HG03103 (cell line): Measurements from ENCODE around the gene AARS1.
A peak's percentile ranks its signal among the peaks of the same experiment; 100 is the strongest.
"Not testable (repeated sequence)": the region's sequence is repeated elsewhere in the genome, so short reads cannot be mapped to it uniquely, and the experiment has no call there.

Source experiments
- ATAC-seq: cut with Tn5 transposase; IDR thresholded peaks from one replicate; pipeline ENCODE4 v1.9.1; 2021; ENCODE audit warnings: low read depth; ENCODE audit not compliant: unreplicated experiment

The AARS1 gene

DNA sequence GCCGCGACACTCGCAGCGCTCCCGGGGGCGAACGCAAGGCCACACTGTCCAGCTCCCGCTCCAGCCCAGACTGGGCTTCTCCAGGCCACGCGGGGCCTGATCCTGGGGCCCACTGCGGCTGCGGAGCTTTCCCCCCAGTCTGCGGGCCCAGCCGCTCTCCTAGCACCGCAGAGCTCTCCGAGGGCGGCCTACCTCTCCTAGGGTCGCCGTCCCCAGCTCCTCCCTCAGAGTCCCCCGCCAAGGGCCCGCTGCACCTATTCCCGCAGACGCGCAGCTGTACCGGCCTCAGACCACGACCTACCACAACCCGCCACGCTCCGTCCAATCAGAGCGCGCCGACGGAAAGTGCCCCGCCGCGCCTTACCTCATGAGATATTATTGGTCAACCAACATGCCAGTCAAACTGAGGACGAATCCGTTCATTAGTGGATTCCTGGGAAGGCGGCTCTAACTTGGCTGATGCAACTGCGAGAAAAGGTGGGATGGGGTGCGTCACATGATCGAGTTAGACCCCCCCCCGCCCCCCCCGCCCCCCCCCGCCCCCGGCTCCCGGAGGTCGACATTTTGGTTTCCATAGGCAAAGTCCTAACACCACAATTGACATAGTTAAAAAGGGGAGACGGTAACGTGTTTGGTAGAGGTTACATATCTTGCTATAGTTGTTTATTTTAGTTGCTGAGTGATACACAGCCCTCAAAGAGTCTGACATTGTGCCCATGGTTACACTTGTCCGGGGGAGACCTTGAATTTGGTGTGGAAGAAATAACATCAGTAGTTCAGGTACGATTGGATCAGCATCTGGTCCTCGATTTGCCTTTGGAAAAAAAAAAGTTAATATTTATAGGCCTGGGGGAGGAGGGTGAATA, at the start of gene AARS1:
Gene AARS1 (minus strand): TSS at position 278 of the 866 bp plus-strand sequence. CDS start 6,743 bp downstream, outside the sequence.
- ATAC-seq = peak; percentile 97

DNA sequence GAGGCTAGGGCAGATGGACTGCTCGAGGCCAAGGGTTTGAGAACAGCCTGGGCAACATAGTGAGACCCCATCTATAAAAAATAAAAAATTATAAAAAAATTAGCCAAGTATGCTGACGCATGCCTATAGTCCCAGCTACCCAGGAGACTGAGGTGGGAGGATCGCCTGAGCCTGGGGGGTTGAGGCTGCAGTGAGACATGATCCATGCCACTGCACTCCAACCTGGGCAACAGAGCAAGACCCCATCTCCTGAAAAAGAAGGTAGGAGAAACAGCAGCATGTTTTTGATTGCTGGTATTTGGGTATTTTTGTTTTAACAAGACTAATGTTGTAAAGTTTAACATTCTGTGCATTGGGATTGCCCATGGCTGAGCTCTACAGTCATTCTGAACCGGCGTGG, 48.5 kb upstream of the AARS1 start:
- no peak for ATAC-seq

DNA sequence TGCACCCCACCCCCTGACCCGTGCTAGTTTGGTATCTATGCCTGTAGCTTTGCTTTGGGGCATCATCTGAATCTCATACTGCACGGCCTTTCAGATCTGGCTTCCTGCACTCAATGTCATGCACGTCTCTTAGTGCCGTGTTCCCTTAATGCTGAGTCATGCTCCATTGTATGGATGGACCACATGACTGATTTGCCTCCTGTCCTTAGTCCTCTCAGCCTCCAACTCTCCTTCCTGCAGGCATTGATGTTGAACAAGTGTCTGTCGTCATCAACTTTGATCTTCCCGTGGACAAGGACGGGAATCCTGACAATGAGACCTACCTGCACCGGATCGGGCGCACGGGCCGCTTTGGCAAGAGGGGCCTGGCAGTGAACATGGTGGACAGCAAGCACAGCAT, 43.4 kb upstream of the AARS1 start:
- ATAC-seq = not testable (repeated sequence)

DNA sequence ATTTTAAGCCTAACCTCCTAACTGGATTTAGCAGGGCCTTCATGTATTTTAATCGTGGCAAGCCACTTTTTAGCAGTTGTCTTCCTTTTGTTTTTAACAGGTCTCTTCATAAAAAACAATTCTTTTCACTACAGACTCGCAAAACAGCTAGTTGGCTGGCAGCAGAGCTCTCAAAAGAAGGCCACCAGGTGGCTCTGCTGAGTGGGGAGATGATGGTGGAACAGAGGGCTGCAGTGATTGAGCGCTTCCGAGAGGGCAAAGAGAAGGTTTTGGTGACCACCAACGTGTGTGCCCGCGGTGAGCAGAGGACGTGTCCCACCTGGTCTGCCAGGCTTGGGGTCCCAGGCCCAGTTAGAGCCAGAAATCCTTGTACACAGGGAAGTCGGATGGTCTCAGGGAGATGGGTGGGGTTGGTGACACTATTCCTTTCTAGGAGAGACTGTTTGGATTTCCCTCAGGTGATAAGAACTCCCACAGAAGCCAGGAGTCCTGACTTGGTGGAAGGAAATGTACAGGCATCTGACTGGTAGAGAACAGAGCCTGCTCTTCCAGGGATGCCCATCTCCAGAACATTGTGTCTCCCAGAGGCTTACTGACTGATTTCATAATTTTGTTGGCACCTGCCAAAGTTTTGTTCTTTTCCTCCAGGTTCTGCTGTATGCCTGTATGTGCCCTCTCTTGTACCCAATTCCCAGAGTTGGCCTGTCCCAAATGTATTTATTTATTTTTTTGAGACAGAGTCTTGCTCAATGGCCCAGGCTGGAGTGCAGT, 42.5 kb upstream of the AARS1 start:
- no peak for ATAC-seq

DNA sequence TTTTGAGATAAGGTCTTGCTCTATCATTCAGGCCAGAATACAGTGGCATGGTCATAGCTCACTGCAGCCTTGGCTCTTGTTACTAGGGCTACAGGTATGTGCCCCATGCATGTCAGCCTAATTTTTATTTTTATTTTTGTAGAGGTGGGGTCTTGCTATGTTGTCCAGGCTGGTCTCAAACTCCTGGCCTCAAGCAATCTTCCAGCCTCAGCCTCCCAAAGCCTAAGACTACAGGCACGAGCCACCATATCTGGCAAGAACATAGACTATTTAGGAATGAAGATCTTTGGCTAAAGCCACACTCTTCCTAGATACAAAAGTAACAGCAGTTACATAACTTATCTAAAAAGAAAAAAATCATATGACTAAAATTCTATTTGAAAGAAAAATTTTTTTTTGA, 41.8 kb upstream of the AARS1 start:
- ATAC-seq = no peak

DNA sequence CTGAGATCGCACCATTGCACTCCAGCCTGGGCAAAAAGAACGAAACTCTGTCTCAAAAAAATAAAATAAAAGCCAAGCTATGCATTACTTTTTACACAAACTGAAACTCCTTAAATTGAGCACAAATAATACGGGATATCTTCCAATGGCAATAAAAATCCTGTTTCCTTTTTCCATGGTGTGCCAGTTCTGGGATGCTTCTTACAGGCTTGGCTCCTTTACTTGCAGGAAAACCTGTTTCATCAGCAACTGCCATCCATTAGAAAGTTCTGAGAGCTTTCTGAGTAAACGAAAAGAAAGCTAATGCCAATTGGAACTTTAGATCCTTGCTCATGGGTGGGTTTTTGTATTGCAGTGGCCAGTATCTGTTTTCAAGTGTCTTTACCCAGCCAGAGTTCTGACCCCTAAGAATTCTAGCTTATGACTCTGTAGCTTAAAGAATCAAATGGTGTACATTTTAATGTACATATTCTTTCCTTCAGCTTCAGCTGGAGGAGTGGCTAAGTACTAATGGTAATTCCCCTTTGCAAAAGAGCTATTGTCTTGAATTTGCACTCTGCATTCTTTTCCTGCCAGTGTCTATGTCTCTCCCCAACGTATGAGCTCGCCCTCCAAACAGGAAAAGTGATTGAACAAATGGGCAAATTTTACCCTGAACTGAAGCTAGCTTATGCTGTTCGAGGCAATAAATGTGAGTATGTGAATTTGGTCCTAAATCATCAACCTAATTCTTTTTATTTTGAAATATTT, 35.9 kb upstream of the AARS1 start:
- no peak for ATAC-seq

DNA sequence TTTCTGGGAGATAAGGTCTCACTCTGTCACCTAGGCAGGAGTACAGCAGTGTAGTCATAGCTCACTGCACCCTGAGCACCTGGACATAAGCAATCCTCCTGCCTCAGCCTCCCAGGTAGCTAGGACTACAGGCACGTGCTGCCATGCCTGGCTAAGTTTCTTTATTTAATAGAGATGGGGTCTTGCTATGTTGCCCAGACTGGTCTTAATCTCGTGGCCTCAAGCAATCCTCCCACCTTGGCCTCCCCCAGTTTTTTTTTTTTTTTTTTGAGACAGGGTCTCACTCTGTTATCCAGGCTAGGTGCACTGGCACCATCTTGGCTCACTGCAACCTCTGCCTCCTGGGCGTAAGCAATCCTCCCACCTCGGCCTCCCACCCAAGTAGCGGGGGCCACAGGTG, 30.8 kb upstream of the AARS1 start:
- no peak for ATAC-seq

DNA sequence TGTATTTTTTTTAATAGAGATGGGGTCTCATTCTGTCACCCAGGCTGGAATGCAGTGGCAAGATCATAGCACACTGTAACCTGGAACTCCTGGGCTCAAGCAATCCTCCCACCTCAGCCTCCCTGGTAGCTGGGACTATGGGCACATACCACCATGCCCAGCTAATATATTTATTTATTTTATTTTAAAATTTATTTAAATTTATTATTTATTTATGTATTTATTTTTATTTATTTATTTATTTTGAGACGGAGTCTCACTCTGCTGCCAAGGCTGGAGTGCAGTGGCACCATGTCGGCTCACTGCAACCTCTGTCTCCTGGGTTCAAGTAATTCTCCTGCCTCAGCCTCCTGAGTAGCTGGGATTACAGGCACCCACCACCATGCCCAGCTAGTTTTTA, 18.4 kb upstream of the AARS1 start:
- not testable (repeated sequence) for ATAC-seq

DNA sequence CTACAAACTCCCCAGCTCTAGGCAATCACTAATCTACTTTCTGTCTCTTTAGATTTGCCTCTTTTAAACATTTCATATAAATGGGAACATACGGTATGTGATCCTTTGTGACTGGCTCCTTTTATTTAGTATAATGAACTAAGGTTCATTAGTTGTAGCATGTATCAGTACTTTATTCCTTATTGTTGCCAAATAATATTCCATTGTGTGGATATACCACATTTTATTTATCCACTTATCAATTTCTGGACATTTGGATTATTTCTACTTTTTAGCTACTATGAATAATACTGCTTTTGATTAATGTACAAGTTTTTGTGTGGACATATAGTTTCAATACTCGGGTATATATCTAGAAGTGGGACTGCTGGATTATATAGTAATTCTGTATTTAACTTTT, 17.6 kb upstream of the AARS1 start:
- ATAC-seq = no peak

DNA sequence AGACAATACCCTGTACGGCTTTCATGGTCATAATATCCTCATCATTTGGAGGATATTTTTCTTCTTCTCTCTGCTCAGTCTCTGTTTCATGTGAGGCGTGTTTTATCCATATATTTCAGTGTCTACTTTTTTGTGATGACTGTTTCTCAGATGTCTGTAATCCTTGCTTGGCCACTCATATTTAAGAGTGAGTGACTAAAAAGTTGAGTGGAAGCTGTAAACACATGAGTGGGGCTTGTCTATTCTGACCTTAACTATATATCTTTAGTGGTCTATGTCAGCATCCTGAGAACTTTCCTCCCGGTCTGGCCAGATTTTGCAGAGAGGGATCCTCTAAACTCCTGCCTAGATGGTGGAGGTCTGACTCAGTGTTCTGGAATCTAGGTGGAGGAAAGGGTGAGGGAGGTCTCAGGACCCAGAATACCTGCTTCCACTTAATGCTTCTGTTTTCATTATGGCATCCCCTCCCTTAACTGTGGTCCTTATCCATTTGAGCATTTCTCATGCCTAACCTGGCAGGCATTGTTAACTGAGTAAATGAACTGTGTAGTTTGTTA, 15.7 kb upstream of the AARS1 start:
- ATAC-seq = no peak

DNA sequence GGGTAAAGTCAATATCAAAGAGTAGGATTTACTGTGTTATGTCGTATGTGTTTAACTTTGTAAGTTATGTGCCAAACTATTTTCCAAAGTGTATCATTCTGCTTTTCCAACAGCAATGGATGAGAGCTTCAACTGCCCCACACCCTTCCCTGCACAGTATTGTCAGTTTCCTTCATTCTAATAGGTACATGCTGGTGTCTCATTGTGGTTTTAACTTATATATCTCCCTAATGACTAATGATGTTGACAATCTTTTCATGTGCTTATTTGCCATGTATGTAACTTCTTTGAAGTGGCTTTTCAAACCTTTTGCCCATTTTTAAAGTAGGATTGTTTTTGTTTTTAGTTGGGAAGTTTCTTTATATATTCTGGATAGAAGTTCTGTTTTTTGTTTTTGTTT, 13.4 kb upstream of the AARS1 start:
- no peak for ATAC-seq

DNA sequence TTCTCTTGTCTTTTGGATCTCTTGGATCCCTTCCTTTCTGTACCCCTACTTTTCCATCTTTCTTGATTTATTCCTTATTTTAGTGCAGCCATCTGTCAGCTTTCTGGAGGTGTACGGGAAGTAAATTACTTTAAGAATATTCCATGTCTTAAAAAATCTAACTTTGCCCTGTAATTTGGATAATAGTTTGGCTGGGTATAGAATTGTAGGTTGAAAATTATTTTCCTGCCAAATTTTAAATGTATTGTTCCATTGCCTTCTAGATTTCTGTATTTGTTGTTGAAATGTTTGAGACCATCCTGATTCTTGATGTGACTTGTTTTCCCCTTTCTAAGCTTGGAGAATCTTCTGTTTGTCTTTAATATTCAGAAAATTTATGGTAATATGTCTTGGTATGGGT, 11.8 kb upstream of the AARS1 start:
- ATAC-seq = no peak

DNA sequence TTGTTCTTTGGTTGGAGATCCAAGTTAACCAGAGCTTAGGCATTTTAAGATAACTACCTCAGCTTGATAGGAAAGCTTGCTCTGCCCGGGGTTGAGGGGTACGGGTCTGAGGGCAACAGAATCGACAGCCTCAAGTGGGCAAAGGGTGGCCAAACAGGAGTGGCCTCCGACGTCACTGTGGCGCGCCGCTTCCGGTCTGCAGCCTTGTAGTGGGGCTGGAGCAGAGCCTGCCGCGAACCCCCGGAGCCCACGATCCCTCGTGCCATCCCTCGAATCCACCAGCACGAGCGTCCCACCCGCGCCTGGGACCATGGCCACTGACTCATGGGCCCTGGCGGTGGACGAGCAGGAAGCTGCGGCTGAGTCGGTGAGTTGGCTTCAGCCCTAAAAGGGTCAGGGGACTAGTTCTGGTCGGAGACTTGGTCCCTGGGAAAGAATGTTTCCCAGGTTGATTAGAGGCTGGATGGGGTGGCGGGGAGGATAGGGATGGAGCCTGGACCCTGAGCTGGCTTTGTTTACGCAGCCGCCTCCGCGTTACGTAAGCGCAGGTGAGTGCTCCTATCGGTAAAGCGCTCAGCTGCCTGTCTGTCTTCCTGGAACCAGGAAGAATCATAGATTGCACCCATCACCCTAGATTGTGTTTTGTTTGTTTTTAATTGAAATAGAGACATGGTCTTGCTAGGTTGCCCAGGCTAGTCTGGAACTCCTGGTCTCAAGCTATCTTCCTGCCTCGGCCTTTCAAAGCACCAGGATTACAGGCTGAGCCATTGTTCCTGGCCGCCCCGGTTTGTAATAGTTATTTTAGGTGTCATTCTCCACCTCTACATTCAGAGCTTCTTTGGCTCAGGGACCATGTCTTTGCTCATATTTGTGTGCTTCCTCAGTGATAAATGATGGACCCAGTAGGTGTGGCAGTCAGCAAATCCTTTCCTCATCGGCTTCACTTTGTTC, 10.0 kb upstream of the AARS1 start, which contains the start of gene DDX19B:
Gene DDX19B (plus strand): TSS at position 199 of the 951 bp plus-strand sequence. CDS start 112 bp downstream, at position 311.
- ATAC-seq = peak; percentile 56

DNA sequence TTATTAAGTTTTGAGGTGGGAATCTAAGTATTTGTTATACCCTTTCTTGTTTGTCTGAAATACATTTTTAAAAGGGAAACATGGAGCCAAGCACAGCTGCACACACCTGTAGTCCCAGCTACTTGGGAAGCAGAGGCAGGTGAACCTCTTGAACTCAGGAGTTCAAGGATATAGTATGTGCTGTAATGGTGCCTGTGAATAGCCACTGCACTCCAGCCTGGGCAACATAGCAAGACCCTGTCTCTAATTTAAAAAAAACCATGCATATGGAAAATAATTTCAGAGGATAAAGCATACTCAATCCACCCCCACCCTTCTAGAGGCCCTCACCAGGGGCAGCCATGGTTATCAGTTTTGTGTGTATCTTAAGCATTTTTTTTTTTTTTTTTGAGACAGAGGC, 6.3 kb upstream of the AARS1 start:
- no peak for ATAC-seq

DNA sequence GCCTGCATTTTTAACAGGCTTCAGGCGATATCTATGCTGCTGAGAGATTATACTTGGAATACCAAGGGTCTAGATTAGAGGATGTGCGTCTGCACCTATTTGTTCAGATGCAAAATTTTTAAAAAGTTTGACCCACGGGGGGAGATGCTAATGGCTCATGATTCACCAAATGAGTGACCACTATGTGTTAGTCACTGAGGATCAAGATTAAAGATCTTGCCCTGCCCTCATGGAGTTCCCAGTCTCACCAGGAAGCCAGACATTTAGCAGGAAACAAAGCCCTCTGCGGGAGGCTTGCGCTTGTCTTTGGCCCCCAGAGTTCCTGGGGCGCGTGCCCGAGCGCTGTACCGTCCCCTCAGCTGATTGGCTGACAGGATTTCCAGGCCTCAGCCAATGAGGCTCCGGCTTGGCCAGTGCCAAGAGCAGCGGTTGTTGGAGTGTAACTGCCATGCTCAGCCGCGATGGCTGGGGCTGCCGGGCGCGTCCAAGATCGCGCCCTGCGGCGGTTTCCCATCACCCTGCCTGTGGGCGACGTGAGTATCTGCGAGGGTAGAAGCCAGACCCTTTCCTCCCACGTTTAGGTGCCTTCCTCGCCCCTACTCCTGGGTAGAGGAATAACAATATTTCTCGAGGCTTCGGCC, 5.2 kb upstream of the AARS1 start:
- no peak for ATAC-seq

DNA sequence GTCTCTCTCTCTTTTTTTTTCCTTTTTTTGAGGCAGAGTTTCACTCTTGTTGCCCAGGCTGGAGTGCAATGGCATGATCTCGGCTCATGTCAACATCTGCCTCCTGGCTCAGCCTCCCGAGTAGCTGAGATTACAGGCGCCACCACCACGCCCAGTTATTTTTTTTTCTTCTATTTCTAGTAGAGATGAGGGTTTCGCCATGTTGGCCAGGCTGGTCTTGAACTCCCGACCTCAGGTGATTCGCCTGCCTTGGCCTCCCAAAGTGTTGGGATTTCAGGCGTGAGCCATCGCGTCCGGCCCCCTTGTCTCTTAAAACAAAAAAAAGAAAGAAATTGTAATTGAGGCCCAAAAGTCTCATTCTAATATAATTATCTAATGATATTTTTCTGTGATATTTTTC, 2.8 kb upstream of the AARS1 start:
- not testable (repeated sequence) for ATAC-seq

DNA sequence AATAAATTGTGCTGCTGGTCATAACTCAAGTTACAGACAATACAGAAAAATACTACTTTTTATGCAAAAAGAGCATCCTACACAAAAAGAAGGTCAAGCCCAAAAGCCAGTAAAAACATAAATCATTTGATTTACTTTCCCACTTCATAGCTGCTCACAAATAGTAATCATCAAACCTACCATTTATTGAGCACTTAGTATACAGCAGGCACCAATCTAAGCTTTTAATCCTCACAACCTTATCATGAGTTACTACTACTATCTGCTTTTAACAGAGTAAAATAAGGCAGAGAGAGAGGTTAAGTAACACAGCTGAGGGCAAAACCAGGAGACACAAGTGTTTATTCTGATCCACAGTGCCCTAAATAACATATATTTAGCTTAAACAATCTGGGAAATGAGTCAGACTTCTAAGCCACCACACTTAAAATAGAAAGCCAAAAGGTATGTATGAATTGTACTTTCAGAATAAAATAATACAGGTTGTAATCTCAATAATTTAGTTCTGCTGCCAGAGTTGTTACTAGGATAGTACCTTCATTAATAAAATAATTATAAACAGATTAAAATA, 1.7 kb upstream of the AARS1 start:
- no peak for ATAC-seq

DNA sequence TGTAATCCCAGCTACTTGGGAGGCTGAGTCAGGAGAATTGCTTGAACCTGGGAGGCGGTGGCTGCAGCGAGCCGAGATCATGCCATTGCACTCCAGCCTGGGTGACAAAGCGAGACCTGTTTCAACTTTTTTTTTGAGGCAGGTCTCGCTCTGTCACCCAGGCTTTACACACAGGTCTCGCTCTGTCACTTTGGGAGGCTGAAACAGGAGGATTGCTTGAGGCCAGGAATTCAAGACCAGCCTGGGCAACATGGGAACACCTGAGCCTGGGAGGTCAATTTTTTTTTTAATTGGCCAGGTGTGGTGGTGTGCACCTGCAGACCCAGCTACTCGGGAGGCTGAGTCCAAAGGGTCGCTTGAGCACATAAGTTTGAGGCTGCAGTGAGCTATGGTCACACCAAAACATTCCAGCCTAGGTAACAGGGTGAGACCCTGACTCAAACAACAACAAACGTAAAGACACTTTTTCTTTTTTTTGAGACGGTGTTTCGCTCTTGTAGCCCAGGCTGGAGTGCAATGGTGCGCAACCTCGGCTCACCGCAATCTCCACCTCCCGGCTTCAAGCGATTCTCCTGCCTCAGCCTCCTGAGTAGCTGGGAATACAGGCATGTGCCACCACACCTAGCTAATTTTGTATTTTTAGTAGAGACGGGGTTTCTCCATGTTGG, 1.9 kb downstream of the AARS1 start:
- not testable (repeated sequence) for ATAC-seq
